WTC11 (cell line): ENCODE results near the gene RIPOR3. TPM values are rescaled to one million over a fixed set of nuclear protein-coding genes. Genes with fewer than 3 reads are reported as not detected.

Experiments used
- ATAC-seq: fragments of 200-7000 bp; cut with Tn5 transposase; 2 replicates; pipeline ENCODE4 v1.10.0; 2021; ENCODE audit warnings: mild to moderate bottlenecking, moderate library complexity
- CTCF ChIA-PET: fragments of 300-600 bp; sonication (Branson Sonifier 250); formaldehyde crosslinking; loops from one replicate; lab custom pipeline; 2021; ENCODE audit warnings: antibody characterized with exemption; lab: Charles Lee
- POLR2A ChIA-PET: fragments of 350-600 bp; sonication (Branson Sonifier 250); formaldehyde crosslinking; loops from one replicate; lab custom pipeline; 2021; ENCODE audit warnings: antibody characterized with exemption; lab: Charles Lee
- DNase-seq: peaks from one replicate; pipeline ENCODE4 v3.0.0; 2021; ENCODE audit warnings: low spot score
- H3K27ac Mint-ChIP-seq: 2 replicates; pipeline ENCODE4 v1.8.0; 2021; ENCODE audit warnings: mixed read lengths
- H3K27me3 Mint-ChIP-seq: 2 replicates; pipeline ENCODE4 v1.8.0; 2021; ENCODE audit warnings: low read depth, mild to moderate bottlenecking, moderate library complexity, mixed read lengths
- H3K36me3 Mint-ChIP-seq: 2 replicates; pipeline ENCODE4 v1.8.0; 2021; ENCODE audit warnings: mixed read lengths
- H3K4me1 Mint-ChIP-seq: 2 replicates; pipeline ENCODE4 v1.8.0; 2022; ENCODE audit warnings: mixed read lengths
- H3K4me3 Mint-ChIP-seq: 2 replicates; pipeline ENCODE4 v1.8.0; 2021; ENCODE audit warnings: mild to moderate bottlenecking, moderate library complexity, mixed read lengths
- H3K9me3 Mint-ChIP-seq: 2 replicates; pipeline ENCODE4 v1.8.0; 2021; ENCODE audit warnings: mixed read lengths
- CDX4 ChIP-seq: fragments of 250-450 bp; sonication (Bioruptor Pico); IDR thresholded peaks from 2 replicates; pipeline ENCODE4 v1.9.0; 2021; ENCODE audit warnings: moderate library complexity, mild to moderate bottlenecking, inconsistent platforms, borderline replicate concordance
- CTCF ChIP-seq: fragments of 200-600 bp; IDR thresholded peaks from 2 replicates; pipeline ENCODE4 v1.8.0; 2022; ENCODE audit warnings: antibody characterized with exemption
- PRDM15 ChIP-seq: sonication (generic); formaldehyde crosslinking; IDR thresholded peaks from 2 replicates; pipeline ENCODE4 v1.8.0; 2022; ENCODE audit warnings: missing genetic modification reagents
- TEAD4 ChIP-seq: sonication (generic); formaldehyde crosslinking; IDR thresholded peaks from 2 replicates; pipeline ENCODE4 v1.8.0; 2022; ENCODE audit warnings: mild to moderate bottlenecking, missing genetic modification reagents
- ZNF263 ChIP-seq: sonication (generic); formaldehyde crosslinking; IDR thresholded peaks from 2 replicates; pipeline ENCODE4 v1.8.1; 2022; ENCODE audit warnings: low read depth, mild to moderate bottlenecking, moderate library complexity, missing genetic modification reagents
- ZNF281 ChIP-seq: sonication (generic); formaldehyde crosslinking; IDR thresholded peaks from 2 replicates; pipeline ENCODE4 v1.8.0; 2023; ENCODE audit warnings: mild to moderate bottlenecking, missing genetic modification reagents
- ZNF671 ChIP-seq: fragments of 250-450 bp; sonication (Bioruptor Pico); IDR thresholded peaks from 2 replicates; pipeline ENCODE4 v1.8.0; 2021; ENCODE audit warnings: mild to moderate bottlenecking
- ZSCAN18 ChIP-seq: fragments of 250-450 bp; sonication (Bioruptor Pico); IDR thresholded peaks from 2 replicates; pipeline ENCODE4 v2.1.2; 2022; ENCODE audit warnings: mild to moderate bottlenecking, moderate library complexity
- total RNA-seq: library from RNA; stranded (reverse); gene quantifications from 3 replicates; pipeline ENCODE4 v1.2.3, GENCODE V29; 2021

RIPOR3 gene
- total RNA-seq, 1 experiment from 2014 or later: 6.5 TPM

- no peak for TF ChIP-seq ZNF281
- TF ChIP-seq ZSCAN18 (CRISPR knock-in tag): no peak
- no peak for TF ChIP-seq CDX4 (CRISPR knock-in tag)
- TF ChIP-seq PRDM15: no peak
- no peak for TF ChIP-seq ZNF263 (CRISPR knock-in tag)
- no peak for TF ChIP-seq ZNF671 (CRISPR knock-in tag)
- TF ChIP-seq TEAD4 (CRISPR knock-in tag): no peak
Observed at GRCh38 chr20:50664254-50664653, 27.1 kb downstream of the RIPOR3 start (continued).

GRCh38 chr20:50663095-50663821, 28.1 kb downstream of the RIPOR3 start:
- POLR2A ChIA-PET: interaction anchor here (1.6 kb wide), 1 partner anchor 69 kb away, joined by 7 read pairs; the partner anchor contains the start of gene PARD6B
- no peak for DNase-seq
- H3K27ac Mint-ChIP-seq: peak overlapping the region; percentile 38; the same call in 1 of the 2 replicates

More at GRCh38 chr20:50663095-50663821, 28.1 kb downstream of the RIPOR3 start:
- no peak for TF ChIP-seq CTCF
- peak; percentile 68 for ATAC-seq
- no peak overlapping the region for H3K4me3 Mint-ChIP-seq
- peaks cover 34% of the 10 kb centered on the region for H3K4me1 Mint-ChIP-seq
- CTCF ChIA-PET: interaction anchor here (0.5 to 4.6 kb wide), 38 partner anchors 8 to 155 kb away, joined by 3 to 60 read pairs (median 6); partner anchors contain the start of genes BCAS4, PARD6B and RIPOR3
- H3K27me3 Mint-ChIP-seq: no peaks in the 10 kb centered on the region
- H3K9me3 Mint-ChIP-seq: peaks cover 7% of the 10 kb centered on the region
- no peaks in the 10 kb centered on the region for H3K36me3 Mint-ChIP-seq
